Measurements from ENCODE around the gene ZP1. TPM values are rescaled to one million over a fixed set of nuclear protein-coding genes. Genes with fewer than 3 reads are reported as not detected.

Gene ZP1
- total and polyA plus RNA-seq, 4 donors: 0.04 TPM; not detected in 3

DNA sequence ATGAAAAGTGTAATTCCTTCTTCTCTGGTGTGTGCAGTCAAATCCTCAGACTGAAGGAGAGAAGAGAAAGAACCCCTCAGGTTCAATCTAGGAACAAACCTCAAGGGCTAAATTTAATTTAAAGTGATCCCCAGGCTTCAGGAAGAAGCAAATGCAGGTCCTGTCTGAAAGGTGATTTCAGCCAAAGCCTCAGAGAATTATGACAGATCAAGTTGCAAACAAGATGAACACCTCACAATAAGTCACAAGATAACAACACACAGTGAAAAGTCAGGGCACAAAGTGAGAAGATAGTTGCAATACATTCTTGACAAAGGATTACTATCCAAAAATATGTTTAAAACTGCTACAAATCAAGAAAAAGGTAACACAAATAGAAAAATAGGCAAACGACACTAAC is 11.8 kb downstream of the ZP1 start:
- no peak for ATAC-seq (ENCODE audit: insufficient read depth, low FRiP score)
- Histone ChIP-seq H3K9me3 (ENCODE audit: control insufficient read depth in 4 of 4, insufficient read depth in 3 of 4, low read length in 3 of 4) (peaks cover 0 to 2% (median 0%) of the 10 kb centered on the region in 4 donors), H3K4me3 (no peak overlapping the region), H3K27ac (ENCODE audit: low read depth in 1 of 2, low read length in 1 of 2) (no peak overlapping the region), H3K36me3 (ENCODE audit: control insufficient read depth in 4 of 4, insufficient read depth in 4 of 4, low read length in 4 of 4) (peaks cover 0 to 15% (median 1%) of the 10 kb centered on the region in 4 donors), H3K9ac (ENCODE audit: insufficient read depth in 1 of 2, low read length in 2 of 2) (peak overlapping the region in 1 of 2 donors; percentile 25), H3K27me3 (ENCODE audit: control insufficient read depth in 3 of 3, insufficient read depth in 3 of 3, low read length in 2 of 3) (no peaks in the 10 kb centered on the region), H3K4me1 (ENCODE audit: control insufficient read depth in 5 of 5, insufficient read depth in 5 of 5, low read length in 5 of 5) (no peaks in the 10 kb centered on the region)
- WGBS, 2 donors: 84 to 91% methylated on average over 1 of the region's 1 CpG
- DNase-seq: no peak
- TF ChIP-seq, protein P1, sequence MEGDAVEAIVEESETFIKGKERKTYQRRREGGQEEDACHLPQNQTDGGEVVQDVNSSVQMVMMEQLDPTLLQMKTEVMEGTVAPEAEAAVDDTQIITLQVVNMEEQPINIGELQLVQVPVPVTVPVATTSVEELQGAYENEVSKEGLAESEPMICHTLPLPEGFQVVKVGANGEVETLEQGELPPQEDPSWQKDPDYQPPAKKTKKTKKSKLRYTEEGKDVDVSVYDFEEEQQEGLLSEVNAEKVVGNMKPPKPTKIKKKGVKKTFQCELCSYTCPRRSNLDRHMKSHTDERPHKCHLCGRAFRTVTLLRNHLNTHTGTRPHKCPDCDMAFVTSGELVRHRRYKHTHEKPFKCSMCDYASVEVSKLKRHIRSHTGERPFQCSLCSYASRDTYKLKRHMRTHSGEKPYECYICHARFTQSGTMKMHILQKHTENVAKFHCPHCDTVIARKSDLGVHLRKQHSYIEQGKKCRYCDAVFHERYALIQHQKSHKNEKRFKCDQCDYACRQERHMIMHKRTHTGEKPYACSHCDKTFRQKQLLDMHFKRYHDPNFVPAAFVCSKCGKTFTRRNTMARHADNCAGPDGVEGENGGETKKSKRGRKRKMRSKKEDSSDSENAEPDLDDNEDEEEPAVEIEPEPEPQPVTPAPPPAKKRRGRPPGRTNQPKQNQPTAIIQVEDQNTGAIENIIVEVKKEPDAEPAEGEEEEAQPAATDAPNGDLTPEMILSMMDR (IDR thresholded peaks at IDR 0.05; ENCODE audit: control extremely low read depth, extremely low read depth): no peak

DNA sequence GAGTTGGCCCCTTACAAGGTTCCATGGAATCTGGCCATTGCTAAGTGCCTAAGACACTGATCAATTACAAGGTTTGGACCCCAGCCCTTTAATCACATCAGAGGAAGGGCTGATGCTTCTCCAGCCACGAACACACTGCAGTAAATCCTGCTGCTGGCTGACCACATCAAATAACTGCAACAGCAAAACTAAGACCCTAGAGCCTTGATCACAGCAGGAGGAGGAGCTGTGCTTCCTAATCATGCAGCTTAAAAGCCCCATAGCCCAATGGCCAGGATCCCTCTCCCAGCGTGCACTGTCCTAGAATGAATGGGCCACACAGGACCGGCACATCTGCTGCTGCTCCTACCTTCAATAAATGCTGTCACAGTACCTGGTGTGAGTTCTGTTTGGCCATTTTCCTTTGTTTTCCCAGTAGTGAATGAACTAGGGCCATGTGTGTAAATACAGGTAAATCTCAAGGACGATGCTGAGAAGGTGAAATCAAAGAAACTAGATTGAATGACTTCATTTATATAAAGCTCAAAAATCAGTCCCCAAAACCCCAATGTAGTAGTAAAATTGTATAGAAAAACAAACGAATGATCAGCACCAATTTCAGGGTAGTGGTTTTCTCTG is 12.7 kb downstream of the ZP1 start:
- no peak overlapping the region for H3K9ac ChIP-seq (ENCODE audit: insufficient read depth in 1 of 2, low read length in 2 of 2)
- WGBS, 2 donors: 87 to 94% methylated on average over 5 of the region's 5 CpGs
- no peaks in the 10 kb centered on the region for H3K4me1 ChIP-seq (ENCODE audit: control insufficient read depth in 5 of 5, insufficient read depth in 5 of 5, low read length in 5 of 5)
- TF ChIP-seq, protein P1 (IDR thresholded peaks at IDR 0.05; ENCODE audit: control extremely low read depth, extremely low read depth): no peak
- ATAC-seq (ENCODE audit: insufficient read depth, low FRiP score) (no peak), DNase-seq (peak in 1 of 3 donors; percentile 1)
- H3K9me3 ChIP-seq (ENCODE audit: control insufficient read depth in 4 of 4, insufficient read depth in 3 of 4, low read length in 3 of 4): peaks cover 0 to 2% (median 0%) of the 10 kb centered on the region in 4 donors
- no peak overlapping the region for H3K4me3 ChIP-seq
- no peaks in the 10 kb centered on the region for H3K27me3 ChIP-seq (ENCODE audit: control insufficient read depth in 3 of 3, insufficient read depth in 3 of 3, low read length in 2 of 3)
- H3K36me3 ChIP-seq (ENCODE audit: control insufficient read depth in 4 of 4, insufficient read depth in 4 of 4, low read length in 4 of 4): peaks cover 0 to 15% (median 1%) of the 10 kb centered on the region in 4 donors
- H3K27ac ChIP-seq (ENCODE audit: low read depth in 1 of 2, low read length in 1 of 2): no peak overlapping the region

- H3K4me3 ChIP-seq: no peak overlapping the region
- no peaks in the 10 kb centered on the region for H3K4me1 ChIP-seq (ENCODE audit: control insufficient read depth in 5 of 5, insufficient read depth in 5 of 5, low read length in 5 of 5)
- H3K27ac ChIP-seq (ENCODE audit: low read depth in 1 of 2, low read length in 1 of 2): no peak overlapping the region
- no peak for ATAC-seq (ENCODE audit: insufficient read depth, low FRiP score)
- H3K9me3 ChIP-seq (ENCODE audit: control insufficient read depth in 4 of 4, insufficient read depth in 3 of 4, low read length in 3 of 4): peaks cover 0 to 2% (median 0%) of the 10 kb centered on the region in 4 donors
- TF ChIP-seq, protein P1 (IDR thresholded peaks at IDR 0.05; ENCODE audit: control extremely low read depth, extremely low read depth): no peak
- H3K9ac ChIP-seq (ENCODE audit: insufficient read depth in 1 of 2, low read length in 2 of 2): no peak overlapping the region
- DNase-seq: no peak
- WGBS, 2 donors: 87 to 95% methylated on average over 8 of the region's 8 CpGs
- no peaks in the 10 kb centered on the region for H3K27me3 ChIP-seq (ENCODE audit: control insufficient read depth in 3 of 3, insufficient read depth in 3 of 3, low read length in 2 of 3)
- H3K36me3 ChIP-seq (ENCODE audit: control insufficient read depth in 4 of 4, insufficient read depth in 4 of 4, low read length in 4 of 4): peaks cover 0 to 15% (median 1%) of the 10 kb centered on the region in 4 donors
These were observed 13.4 kb downstream of the ZP1 start for GRCh38 chr11:60880643-60881282.

Measured in lung (tissue), 12 donors.